Cerebellar nuclear complex (tissue), 1 donor: ENCODE results near the gene SLC25A26.
"Not testable (repeated sequence)": the region's sequence is repeated elsewhere in the genome, so short reads cannot be mapped to it uniquely, and the experiment has no call there.

ENCODE experiments used
- DNase-seq, 2 experiments: peaks; one replicate each; lab custom pipeline; 2025; lab: John Stamatoyannopoulos, UW

SLC25A26 gene

DNA sequence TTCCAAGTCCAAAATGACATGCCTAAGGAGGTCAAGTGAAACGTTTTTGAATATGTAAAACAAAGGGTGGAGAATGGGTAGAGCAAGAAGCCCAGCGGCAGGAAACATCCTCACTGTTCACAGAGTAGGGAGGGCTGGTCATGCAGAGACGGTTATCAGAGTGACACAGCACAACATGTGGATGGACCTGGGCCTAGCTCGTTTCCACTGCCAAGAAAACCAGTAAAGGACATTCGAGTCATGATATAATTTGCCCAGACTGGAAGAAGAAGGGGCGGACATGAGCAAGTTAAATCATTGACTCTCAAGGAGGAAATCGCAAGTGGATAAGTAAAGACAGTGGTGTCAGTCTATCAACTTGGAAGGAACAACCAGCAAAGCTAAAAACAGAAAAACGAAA is 190.7 kb downstream of the SLC25A26 start:
- no peak for DNase-seq

DNA sequence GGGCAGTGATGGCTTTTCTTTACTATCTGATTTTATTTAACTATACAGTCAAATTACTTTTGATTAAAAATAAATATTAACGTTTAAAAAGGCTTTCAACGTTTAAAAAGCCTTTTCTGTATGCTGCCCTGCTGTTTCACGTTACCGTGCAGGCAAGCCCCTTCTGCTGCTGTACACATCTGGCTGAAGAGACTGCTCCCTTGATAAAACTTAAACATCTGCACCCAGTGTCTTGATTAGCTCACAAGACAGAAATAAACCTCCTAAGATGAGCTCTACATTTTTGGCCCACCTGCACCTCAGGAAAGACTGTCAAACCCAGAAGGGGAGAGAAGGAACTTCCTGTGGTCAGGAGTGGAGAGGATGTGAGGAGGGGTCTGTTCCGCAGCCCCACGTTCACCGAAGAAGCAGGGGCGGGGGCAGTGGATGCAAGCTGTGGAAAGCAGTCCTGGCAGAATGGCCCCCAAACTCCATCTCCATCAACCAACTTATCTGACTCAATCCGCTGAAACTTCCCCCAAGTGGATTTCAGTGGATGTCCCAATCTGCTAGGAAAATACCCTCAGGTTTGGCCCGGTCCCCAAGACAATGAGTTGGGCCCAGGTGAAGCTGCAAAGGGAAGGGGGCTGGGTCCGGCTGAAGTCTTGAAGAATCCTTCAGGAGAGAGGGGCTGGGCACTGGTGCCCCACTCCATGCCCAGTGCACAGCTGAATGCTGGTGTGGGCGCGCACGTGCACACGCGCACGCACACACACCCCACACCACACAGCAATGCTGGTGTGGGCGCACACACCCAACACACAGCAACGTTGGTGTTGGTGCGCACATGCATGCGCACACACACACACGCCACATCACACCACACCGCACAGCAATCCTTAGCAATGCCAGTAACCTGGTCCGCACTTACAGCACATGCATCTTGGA is 191.4 kb downstream of the SLC25A26 start:
- DNase-seq: no peak

DNA sequence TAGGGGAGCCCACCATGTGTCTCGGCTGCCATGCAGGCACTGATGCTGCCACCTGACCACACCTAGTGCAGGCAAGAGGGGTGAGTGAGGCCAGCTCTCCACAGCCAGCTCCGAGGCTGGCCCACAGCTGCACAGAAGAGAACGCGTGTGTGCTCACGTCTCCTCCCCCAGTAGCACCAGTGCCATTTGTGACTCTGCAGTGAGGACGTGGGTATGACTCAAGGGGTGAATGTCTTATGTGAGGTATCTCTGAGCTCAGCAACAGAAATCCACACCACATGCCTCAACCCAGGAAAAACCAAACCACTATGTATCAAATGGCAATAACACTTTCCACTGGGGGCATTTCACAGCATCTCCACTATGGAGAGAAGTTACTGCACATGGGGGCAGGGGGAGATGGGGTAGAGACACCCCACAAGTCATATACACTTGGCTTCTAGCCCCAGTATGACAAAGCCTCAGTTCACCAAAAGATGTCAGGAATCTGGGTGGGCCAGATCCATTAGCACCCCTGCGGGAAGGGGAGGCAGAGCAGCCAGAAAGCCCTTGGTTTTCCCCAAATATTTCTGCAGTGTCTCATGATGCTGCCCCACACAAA is 192.4 kb downstream of the SLC25A26 start:
- no peak for DNase-seq

DNA sequence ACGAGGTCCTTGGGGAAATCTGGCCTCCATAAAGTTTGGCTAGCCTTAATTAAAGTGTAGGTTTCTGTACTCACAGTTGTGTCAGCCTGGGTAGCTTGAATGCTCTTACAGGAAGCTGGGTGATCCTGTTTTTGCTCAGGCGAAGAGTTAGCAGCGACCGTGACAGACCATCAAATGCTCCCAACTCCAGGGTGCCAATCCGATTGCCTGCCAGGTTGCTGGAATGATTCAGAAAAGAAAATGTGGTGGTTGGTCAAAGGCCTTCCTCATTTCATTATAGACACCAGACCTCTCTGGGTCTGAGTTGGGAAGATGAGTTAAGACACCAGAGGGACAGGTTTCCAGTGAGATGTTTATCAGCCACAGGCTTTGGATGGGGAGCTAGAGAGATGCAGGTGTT is 194.0 kb downstream of the SLC25A26 start:
- DNase-seq: no peak

DNA sequence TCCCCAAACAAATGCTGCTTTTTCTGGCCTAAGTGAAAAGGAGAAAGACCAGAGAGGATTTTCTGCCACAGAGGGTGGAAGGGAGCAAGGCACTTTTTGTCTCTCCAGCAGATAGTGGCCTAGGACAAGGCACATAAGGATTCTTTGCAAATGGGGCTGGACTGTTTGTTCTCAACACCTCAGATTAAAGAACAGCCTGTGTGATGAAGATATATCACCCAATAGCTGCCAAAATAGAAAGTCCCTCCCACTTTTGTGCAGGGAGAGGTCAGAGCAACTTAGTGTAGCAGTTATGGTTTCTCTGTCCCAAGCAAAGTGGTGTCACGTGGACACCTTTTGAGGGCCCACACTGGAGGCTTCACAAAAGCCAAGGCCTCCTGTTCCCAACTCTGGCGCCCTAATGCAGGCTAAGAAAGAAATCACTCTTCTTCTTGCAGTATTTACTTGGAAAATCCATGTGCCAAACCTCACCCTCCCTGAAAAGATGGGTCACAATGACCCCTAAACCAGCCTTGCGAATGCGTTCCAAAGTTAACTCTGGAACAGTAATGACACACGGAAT is 195.1 kb downstream of the SLC25A26 start:
- no peak for DNase-seq

DNA sequence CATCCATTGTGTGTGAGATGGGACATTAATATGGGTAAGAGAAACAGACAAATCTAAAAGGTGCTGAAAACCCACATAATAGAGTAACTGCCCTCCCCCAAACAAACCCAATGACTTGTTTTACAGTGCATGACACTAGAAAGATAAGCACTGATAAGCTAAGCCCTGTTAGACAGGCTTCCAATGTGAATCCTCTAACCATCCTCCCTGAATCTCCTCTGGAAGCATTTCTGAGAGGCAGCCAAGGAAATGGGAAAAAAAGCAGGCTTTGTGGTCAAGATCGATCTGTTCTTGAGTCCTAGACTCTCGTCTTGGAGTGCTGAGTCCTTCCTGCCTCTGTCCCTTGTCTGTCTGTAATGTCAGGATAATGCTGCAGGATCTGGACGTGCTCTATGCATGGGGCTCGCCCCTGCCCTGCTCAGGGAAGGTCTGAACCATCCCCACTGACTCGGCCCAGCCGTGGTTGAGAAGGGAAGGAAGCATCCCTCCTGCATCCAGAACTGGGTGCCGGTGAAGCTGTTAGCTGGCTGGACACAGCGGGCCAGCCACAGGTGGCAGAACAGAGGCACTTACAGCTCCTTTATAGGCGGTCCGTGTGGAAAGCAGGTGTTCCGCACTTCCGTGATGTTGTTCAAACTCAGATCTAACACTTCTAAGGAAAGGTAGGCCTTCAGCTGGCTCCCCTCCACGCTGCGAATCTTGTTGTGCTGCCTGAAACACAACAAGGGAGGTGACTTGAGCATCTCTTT is 195.9 kb downstream of the SLC25A26 start:
- no peak for DNase-seq

DNA sequence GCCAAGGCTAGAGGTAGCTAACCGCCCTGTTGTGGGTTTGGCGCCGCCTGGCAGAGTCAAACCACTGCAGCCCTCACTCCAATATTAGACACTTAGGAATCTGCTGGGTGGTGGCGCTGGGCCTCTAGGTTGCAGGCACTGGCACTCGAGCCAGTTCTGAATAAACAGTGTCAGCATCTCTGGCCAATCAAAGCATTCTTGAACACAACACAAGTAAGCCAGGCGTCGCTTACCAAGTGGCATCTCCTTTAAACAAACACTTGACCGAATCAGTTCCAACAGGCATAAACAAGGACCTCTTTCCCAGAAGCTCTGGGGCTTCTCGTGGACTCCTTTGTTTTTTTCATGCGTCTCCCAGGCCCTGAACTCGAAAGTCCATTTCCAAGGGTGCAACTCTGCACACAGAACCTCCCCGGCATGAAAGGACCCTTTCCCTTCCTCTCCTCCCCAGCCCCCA is 197.7 kb downstream of the SLC25A26 start:
- DNase-seq: no peak

DNA sequence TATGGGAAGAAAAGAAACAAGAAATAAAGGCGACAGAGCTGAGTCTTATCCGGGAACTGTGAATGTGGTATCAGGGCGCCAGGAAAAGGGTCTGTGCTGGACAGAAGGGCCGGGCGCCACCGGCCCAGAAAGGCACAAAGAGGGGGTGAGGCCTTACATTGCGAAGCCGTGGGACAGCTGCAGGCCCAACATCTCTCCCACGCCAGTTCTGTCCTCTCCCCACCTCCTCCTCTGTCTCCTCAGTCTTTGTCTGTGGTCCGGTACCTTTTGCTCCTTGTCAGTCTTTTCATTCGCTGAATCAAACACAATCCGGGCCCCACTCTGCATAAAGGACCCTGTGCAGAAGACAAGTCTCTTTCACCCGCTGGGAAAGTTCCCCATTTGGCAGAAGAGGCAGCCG is 198.2 kb downstream of the SLC25A26 start:
- DNase-seq: no peak

DNA sequence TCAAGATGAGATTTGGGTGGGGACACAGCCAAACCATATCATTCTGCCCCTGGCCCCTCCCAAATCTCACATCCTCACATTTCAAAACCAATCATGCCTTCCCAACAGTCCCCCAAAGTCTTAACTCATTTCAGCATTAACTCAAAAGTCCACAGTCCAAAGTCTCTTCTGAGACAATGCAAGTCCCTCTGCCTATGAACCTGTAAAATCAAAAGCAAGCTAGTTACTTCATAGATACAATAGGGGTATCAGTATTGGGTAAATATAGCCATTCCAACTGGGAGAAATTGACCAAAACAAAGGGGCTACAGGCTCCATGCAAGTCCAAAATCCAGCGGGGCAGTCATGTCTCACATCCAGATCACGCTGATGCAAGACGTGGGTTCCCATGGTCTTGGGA is 200.3 kb downstream of the SLC25A26 start:
- DNase-seq: not testable (repeated sequence)

DNA sequence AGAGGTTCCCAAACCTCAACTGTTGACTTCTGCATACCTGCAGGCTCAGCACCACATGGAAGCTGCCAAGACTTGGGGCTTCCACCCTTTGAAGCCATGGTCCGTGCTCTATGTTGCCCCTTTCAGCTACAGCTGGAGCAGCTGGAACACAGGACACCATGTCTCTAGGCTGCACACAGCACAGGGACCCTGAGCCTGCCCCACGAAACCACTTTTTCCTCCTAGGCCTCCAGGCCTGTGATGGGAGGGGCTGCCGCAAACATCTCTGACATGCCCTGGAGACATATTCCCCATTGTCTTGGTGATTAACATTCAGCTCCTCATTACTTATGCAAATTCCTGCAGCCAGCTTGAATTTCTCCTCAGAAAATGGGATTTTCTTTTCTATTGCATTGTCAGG is 201.1 kb downstream of the SLC25A26 start:
- DNase-seq: not testable (repeated sequence)

DNA sequence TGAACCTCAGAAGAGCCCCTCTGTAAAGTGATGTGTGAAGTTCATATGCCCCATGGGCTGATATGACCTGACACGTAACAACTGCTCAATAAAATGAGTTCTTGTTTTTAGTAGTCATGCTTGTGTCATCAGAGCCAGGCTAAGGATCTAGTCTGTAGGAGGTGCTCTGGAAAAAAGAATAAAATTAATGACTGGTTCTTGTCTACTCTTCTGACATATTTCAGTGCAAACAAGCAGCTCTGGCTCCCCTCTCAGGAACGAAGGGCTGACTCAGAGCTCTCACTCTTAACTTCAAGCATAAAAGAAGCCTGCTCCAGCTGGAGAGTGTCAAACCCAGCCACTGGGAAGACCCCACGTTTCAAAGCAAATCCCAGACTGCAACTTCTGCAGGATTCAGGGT is 203.0 kb downstream of the SLC25A26 start:
- DNase-seq: no peak

DNA sequence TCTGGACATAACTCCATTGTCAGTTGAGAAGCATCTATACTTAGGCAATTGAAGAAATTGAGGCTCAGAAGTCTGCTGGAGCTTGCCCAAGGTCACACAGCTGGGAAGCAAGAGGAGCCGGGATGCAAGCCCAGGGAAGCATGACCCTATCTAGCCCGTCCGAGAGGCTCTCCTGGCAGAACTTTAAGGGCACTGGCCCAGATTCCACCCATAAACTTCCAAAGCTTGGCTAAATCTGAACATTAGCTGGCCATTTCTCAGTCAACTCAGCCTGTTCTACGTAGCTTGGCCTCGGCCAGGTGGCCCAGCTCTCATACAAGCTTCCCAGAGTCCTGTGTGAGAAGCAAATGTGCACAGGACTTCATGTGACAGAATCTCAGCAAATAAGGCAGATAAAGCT is 204.2 kb downstream of the SLC25A26 start:
- DNase-seq: no peak

DNA sequence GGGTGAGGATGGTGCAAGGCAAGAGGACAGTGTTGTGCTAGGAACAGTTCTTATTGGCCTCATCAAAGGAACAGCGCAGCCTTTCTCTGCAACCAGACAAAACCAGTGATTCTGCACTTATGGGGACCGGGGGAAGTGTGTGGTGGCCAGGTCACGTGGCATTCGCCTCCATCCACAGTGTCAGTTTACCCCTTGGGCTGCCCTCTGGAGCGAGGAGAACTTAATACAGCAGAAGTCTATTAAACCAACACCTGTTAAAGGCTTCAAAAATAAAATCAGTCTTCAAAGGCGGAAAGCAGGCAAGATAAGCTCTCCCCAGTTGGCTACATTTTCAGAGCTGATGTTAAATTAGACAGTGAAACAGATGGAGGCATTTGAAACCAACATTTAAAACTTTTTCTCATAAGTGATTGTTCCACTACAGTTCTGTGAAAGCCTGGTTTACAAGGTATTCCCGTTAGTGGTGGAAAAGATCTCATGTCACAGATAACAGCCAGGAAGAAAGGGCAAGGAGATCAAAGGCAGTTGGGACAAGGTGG is 204.8 kb downstream of the SLC25A26 start:
- no peak for DNase-seq

DNA sequence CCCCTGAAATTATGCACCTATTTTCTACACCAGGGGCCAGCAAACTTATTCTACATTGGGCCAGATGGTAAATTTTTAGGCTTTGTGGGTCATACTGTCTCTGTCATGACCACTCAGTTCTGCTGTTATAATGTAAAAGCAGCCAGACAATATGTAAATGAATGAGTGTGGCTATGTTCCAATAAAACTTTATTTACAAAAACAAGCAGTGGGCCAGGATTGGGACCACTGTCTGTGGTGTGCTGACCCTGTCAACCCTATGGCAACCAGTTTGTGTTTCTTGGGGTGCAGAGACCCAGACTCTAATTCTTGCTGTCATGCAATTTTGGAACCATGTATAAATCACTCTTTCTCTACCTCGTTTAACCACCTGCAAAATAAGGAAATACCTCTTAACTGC is 205.3 kb downstream of the SLC25A26 start:
- no peak for DNase-seq

DNA sequence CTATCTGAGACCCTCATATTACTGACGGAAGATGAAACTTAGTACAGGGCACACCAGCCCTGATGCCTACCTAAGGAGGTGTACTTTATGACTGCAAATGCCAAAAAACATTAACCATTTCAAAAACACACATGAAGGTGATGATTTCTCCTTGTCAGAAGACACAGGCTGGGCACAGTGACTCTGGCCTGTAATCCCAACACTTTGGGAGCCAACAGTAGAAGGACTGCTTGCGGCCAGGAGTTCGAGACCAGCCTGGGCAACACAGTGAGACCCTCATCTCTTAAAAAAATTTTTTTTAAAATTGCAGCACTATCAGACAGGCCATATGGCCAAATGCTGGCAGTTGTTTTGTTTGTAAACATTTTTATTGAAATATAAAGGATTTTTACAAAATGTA is 206.6 kb downstream of the SLC25A26 start:
- no peak for DNase-seq

DNA sequence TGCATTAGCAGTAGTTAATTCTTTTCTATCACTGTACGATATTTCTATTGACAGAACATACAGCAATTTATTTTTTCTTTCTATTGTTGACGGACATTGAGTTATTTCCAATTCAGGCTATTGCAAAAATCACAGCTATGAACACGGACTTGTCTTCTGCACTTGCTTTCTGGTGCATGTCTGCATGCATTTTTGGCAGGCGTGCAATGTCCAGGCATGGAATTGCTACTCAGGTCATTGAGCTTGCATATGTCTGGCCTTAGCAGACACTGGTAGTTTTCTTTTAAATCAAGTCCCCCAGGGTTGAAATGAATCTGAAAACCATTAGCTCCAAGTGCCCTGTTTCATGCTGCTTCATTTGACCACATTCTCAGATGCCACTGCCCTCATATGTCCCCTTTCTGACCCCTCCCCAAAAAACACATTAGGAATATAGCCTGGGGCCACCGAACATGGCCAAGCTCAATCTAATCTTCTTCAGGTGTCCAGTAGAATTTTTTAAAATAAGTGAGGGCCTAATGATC is 207.2 kb downstream of the SLC25A26 start:
- no peak for DNase-seq
